CD4-positive, CD25-positive, alpha-beta regulatory T cell (primary cell): ENCODE measurements around the gene EIF4G3. TPM values are rescaled to one million over a fixed set of nuclear protein-coding genes. Genes with fewer than 3 reads are reported as not detected.

ENCODE experiments used
- ATAC-seq, 2 donors: fragments of 150-1000 bp; cut with Tn5 transposase; one replicate each; pipeline ENCODE4 v1.10.0; 2021; ENCODE audit warnings: low read depth in 2 of 2, moderate number of reproducible peaks in 2 of 2, moderate library complexity in 1 of 2
- DNase-seq, 3 donors: peaks; one replicate each; pipeline versions ENCODE4 v3.0.0 to v3.0.0-alpha.2; 2012 to 2022; ENCODE audit warnings: mixed read lengths in 1 of 3
- H3K27ac ChIP-seq: one replicate; pipeline ENCODE4 v1.7.0; 2013; ENCODE audit warnings: mild to moderate bottlenecking, low read length; ENCODE audit not compliant: insufficient read depth, poor library complexity, severe bottlenecking
- H3K27me3 ChIP-seq: one replicate; pipeline ENCODE4 v1.7.0; 2013; ENCODE audit warnings: low read length; ENCODE audit not compliant: control insufficient read depth, insufficient read depth
- H3K36me3 ChIP-seq: one replicate; pipeline ENCODE4 v1.7.0; 2013; ENCODE audit warnings: mild to moderate bottlenecking, low read length, moderate library complexity; ENCODE audit not compliant: control insufficient read depth, insufficient read depth
- H3K4me1 ChIP-seq: 2 replicates; pipeline ENCODE4 v1.7.0; 2013; ENCODE audit warnings: mild to moderate bottlenecking, low read length; ENCODE audit not compliant: insufficient read depth, control insufficient read depth, poor library complexity, severe bottlenecking
- H3K4me3 ChIP-seq: one replicate; pipeline ENCODE4 v1.7.0; 2013; ENCODE audit warnings: low read depth, mild to moderate bottlenecking, low read length, moderate library complexity
- H3K9me3 ChIP-seq, 2 experiments: 1 replicate in 1 of 2; 2 replicates in 1 of 2; pipeline ENCODE4 v1.7.0; 2013; ENCODE audit warnings: low read length in 2 of 2, mild to moderate bottlenecking in 1 of 2, moderate library complexity in 1 of 2; ENCODE audit not compliant: control insufficient read depth in 2 of 2
- H3K27ac Mint-ChIP-seq, 3 donors: one replicate each; pipeline ENCODE4 v1.8.0; 2020 to 2022; ENCODE audit warnings: mild to moderate bottlenecking in 3 of 3, mixed read lengths in 3 of 3, moderate library complexity in 2 of 3
- H3K27me3 Mint-ChIP-seq: one replicate; pipeline ENCODE4 v1.8.0; 2022; ENCODE audit warnings: mild to moderate bottlenecking, mixed read lengths
- H3K36me3 Mint-ChIP-seq: one replicate; pipeline ENCODE4 v1.8.0; 2020; ENCODE audit warnings: mixed read lengths
- H3K4me1 Mint-ChIP-seq, 4 donors: one replicate each; pipeline ENCODE4 v1.8.0; 2020 to 2022; ENCODE audit warnings: mixed read lengths in 4 of 4, mild to moderate bottlenecking in 1 of 4
- H3K4me3 Mint-ChIP-seq, 4 donors: one replicate each; pipeline ENCODE4 v1.8.0; 2020 to 2022; ENCODE audit warnings: mild to moderate bottlenecking in 4 of 4, mixed read lengths in 4 of 4, moderate library complexity in 3 of 4
- H3K9me3 Mint-ChIP-seq, 7 donors: one replicate each; pipeline ENCODE4 v1.8.0; 2020 to 2022; ENCODE audit warnings: mixed read lengths in 7 of 7, mild to moderate bottlenecking in 3 of 7, moderate library complexity in 2 of 7
- polyA plus RNA-seq, 4 donors: library from polyadenylated mRNA; unstranded; fragments of 300-500 nt; fragmentation: Illumina TruSeq; gene quantifications; one replicate each; pipeline ENCODE4 v1.2.3, GENCODE V29; 2021
- total RNA-seq: library from RNA; stranded (reverse); gene quantifications from one replicate; pipeline ENCODE4 v1.2.3, GENCODE V29; 2022

The EIF4G3 gene
- total and polyA plus RNA-seq, 5 donors from 2014 or later = 2.5 to 34.4 (median 5.5) TPM

- H3K9me3 Mint-ChIP-seq = no peaks in the 10 kb centered on the region
- no peak for ATAC-seq
- peaks cover 0 to 6% (median 0%) of the 10 kb centered on the region in 4 donors for H3K4me1 Mint-ChIP-seq
- H3K27me3 Mint-ChIP-seq = no peaks in the 10 kb centered on the region
- Histone ChIP-seq H3K27ac (no peak overlapping the region), H3K27me3 (no peaks in the 10 kb centered on the region), H3K4me1 (no peaks in the 10 kb centered on the region), H3K36me3 (peaks cover 4% of the 10 kb centered on the region), H3K9me3 (no peaks in the 10 kb centered on the region), H3K4me3 (no peak overlapping the region)
- DNase-seq = no peak
- H3K4me3 Mint-ChIP-seq = no peak overlapping the region
- H3K27ac Mint-ChIP-seq = no peak overlapping the region
- H3K36me3 Mint-ChIP-seq = peaks cover 30% of the 10 kb centered on the region
These were observed 339.0 kb downstream of the EIF4G3 start for GRCh38 chr1:20837554-20838192.

GRCh38 chr1:20836230-20836629 lies 340.5 kb downstream of the EIF4G3 start:
- Histone ChIP-seq H3K36me3 (peaks cover 4% of the 10 kb centered on the region), H3K27me3 (no peaks in the 10 kb centered on the region), H3K4me3 (no peak overlapping the region), H3K4me1 (no peaks in the 10 kb centered on the region), H3K9me3 (no peaks in the 10 kb centered on the region), H3K27ac (no peak overlapping the region)
- Mint-ChIP-seq H3K9me3 (no peaks in the 10 kb centered on the region), H3K36me3 (peaks cover 26% of the 10 kb centered on the region), H3K4me3 (no peak overlapping the region), H3K27ac (no peak overlapping the region), H3K4me1 (peaks cover 0 to 6% (median 0%) of the 10 kb centered on the region in 4 donors), H3K27me3 (no peaks in the 10 kb centered on the region)
- DNase-seq (no peak), ATAC-seq (no peak)

DNA sequence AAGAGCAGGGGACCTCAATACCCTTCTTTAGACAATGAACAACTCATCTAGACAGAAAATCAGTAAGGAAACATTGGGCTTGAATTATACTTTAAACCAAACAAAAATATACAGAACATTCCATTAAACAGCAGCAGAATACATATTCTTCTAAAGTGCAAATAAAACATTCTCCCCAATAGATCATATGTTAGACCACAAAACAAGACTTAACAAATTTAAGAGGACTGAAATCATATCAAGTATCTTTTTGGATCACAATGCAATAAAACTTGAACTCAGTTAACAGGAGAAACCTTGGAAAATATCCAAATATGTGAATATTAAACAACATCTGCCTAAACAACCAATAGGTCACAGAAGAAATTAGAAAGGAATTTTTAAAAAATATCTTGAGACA lies 341.9 kb downstream of the EIF4G3 start:
- no peak for DNase-seq
- Mint-ChIP-seq H3K4me1 (peaks cover 0 to 6% (median 0%) of the 10 kb centered on the region in 4 donors), H3K27me3 (no peaks in the 10 kb centered on the region)

DNA sequence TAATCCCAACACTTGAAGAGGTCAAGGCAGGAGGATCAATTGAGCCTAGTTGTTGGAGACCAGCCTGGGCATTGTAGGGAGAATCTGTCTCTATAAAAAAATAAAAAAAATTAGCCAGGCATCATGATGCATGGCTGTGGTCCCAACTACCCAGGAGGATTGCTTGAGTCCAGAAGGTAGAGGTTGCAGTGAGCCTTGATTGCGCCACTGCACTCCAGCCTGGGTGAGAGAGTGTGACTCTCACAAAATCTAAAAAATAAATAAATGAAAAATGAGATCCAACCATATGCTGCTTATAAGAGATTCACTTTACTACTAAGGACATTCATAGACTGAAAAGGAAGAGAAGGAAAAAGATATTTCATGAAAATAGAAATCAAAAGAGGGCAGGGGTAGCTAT lies 342.5 kb downstream of the EIF4G3 start:
- no peaks in the 10 kb centered on the region for H3K27me3 ChIP-seq
- H3K36me3 ChIP-seq = no peaks in the 10 kb centered on the region
- Mint-ChIP-seq H3K9me3 (peaks cover 0 to 2% (median 0%) of the 10 kb centered on the region in 7 donors), H3K36me3 (peaks cover 27% of the 10 kb centered on the region), H3K4me1 (peaks cover 0 to 6% (median 0%) of the 10 kb centered on the region in 4 donors), H3K27me3 (no peaks in the 10 kb centered on the region), H3K27ac (peak overlapping the region in 1 of 3 donors; percentile 20), H3K4me3 (no peak overlapping the region)
- ATAC-seq (no peak), DNase-seq (no peak)
- no peaks in the 10 kb centered on the region for H3K4me1 ChIP-seq
- H3K27ac ChIP-seq = no peak overlapping the region
- H3K9me3 ChIP-seq = no peaks in the 10 kb centered on the region
- H3K4me3 ChIP-seq = no peak overlapping the region

More for the DNA sequence above, 341.9 kb downstream of the EIF4G3 start:
- Mint-ChIP-seq H3K36me3 (peaks cover 23% of the 10 kb centered on the region), H3K4me3 (no peak overlapping the region), H3K27ac (no peak overlapping the region), H3K9me3 (peaks cover 0 to 2% (median 0%) of the 10 kb centered on the region in 7 donors)
- H3K36me3 ChIP-seq = no peaks in the 10 kb centered on the region
- ATAC-seq = no peak
- H3K9me3 ChIP-seq = no peaks in the 10 kb centered on the region
- no peak overlapping the region for H3K27ac ChIP-seq
- no peaks in the 10 kb centered on the region for H3K4me1 ChIP-seq
- no peaks in the 10 kb centered on the region for H3K27me3 ChIP-seq
- H3K4me3 ChIP-seq = no peak overlapping the region

DNA sequence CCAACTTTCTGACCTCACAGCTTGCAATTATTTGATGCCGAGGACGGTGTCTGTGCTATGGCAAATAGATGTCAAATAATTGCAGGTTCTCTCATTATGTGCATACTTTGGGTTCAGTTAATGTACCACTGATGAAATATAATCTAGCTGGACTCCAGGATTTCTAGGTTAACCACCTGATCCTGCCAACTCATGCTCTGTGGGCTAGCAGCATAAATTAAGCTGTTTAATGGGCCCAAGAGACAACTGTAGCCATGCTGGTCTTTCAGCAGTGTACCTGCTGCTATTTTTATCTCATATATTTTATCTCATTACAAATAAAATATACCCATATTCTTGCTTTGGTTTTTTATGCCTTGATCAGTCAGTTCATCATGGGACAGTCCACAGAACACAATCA lies 346.3 kb downstream of the EIF4G3 start:
- Mint-ChIP-seq H3K27ac (no peak overlapping the region), H3K4me1 (no peaks in the 10 kb centered on the region), H3K9me3 (peaks cover 0 to 2% (median 0%) of the 10 kb centered on the region in 7 donors), H3K27me3 (no peaks in the 10 kb centered on the region), H3K36me3 (peaks cover 30% of the 10 kb centered on the region), H3K4me3 (no peak overlapping the region)
- Histone ChIP-seq H3K4me1 (no peaks in the 10 kb centered on the region), H3K9me3 (no peaks in the 10 kb centered on the region), H3K27ac (no peak overlapping the region), H3K27me3 (no peaks in the 10 kb centered on the region), H3K4me3 (no peak overlapping the region), H3K36me3 (peaks cover 9% of the 10 kb centered on the region)
- no peak for DNase-seq
- ATAC-seq = no peak

DNA sequence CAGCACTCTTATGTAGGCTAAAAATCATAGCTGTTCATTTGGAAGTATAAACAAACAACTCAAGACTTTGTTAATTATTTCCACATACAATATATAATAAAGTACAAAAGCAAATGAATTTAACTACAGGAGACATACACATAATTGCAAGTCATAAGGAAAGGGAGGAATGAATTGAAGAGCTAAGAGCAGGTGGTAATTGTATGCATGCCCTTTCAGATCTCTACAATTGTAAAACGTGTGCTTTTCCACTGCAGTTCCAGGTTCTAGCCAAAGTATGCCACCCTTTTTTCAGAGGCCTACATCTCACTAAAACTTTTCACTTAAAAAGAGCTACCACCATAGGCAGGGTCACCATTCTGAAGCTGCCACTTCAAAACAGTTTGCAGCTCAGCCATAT lies 346.8 kb downstream of the EIF4G3 start:
- Mint-ChIP-seq H3K36me3 (peaks cover 26% of the 10 kb centered on the region), H3K4me1 (no peaks in the 10 kb centered on the region), H3K4me3 (no peak overlapping the region), H3K27me3 (no peaks in the 10 kb centered on the region), H3K27ac (peak overlapping the region in 1 of 3 donors; percentile 3), H3K9me3 (peaks cover 0 to 2% (median 0%) of the 10 kb centered on the region in 7 donors)
- Histone ChIP-seq H3K9me3 (no peaks in the 10 kb centered on the region), H3K4me1 (no peaks in the 10 kb centered on the region), H3K27me3 (no peaks in the 10 kb centered on the region), H3K36me3 (peaks cover 9% of the 10 kb centered on the region), H3K4me3 (no peak overlapping the region), H3K27ac (no peak overlapping the region)
- DNase-seq (no peak), ATAC-seq (no peak)

DNA sequence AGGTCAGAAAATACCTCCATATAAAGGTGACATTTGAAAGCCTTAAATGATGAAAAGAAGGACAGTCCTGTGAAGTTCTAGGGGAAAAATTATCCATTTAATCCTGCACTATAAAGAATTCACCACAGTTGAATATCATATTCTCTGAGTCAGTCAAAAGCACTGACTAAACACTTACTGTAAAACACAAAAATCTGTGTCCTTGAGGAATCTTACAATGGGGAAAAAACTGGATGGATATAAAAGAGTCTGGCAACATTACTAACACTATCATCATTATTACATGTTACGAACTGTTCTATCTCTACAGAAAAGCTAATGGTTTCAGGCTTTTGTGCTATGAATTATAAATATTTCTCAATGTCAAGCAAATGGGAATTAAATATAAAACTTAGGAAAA lies 347.2 kb downstream of the EIF4G3 start:
- H3K4me1 ChIP-seq = no peaks in the 10 kb centered on the region
- no peaks in the 10 kb centered on the region for H3K4me1 Mint-ChIP-seq
- H3K36me3 ChIP-seq = peaks cover 9% of the 10 kb centered on the region
- peaks cover 0 to 2% (median 0%) of the 10 kb centered on the region in 7 donors for H3K9me3 Mint-ChIP-seq
- no peak overlapping the region for H3K4me3 Mint-ChIP-seq
- ATAC-seq = no peak
- no peak overlapping the region for H3K27ac Mint-ChIP-seq
- DNase-seq = no peak
- no peak overlapping the region for H3K4me3 ChIP-seq
- no peak overlapping the region for H3K27ac ChIP-seq
- H3K27me3 Mint-ChIP-seq = no peaks in the 10 kb centered on the region
- H3K9me3 ChIP-seq = no peaks in the 10 kb centered on the region
- H3K27me3 ChIP-seq = no peaks in the 10 kb centered on the region
- peaks cover 23% of the 10 kb centered on the region for H3K36me3 Mint-ChIP-seq

DNA sequence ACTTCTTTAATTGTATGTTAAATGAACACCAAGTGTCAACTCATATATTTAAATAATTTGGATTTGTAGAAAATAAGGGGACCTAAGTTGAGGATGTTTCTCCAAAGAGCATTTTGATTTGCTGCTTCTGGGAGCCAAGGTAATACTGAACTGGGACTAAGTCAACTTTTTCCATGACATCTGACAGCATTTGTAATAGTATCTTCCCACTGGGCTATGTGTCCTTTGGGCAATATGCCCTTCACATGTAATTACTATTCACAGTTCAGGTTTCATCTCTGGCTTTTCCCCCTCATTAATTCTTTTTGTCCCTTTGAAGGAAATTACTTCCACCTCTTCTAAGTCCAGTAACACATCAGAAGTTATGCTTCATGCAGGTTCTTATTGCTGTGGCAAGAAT lies 352.9 kb downstream of the EIF4G3 start:
- Mint-ChIP-seq H3K4me1 (peaks cover 0 to 6% (median 0%) of the 10 kb centered on the region in 4 donors), H3K27me3 (no peaks in the 10 kb centered on the region), H3K9me3 (no peaks in the 10 kb centered on the region), H3K36me3 (peaks cover 22% of the 10 kb centered on the region), H3K4me3 (no peak overlapping the region), H3K27ac (no peak overlapping the region)
- DNase-seq (no peak), ATAC-seq (no peak)
- H3K4me3 ChIP-seq = no peak overlapping the region
- no peaks in the 10 kb centered on the region for H3K9me3 ChIP-seq
- peaks cover 8% of the 10 kb centered on the region for H3K36me3 ChIP-seq
- H3K4me1 ChIP-seq = no peaks in the 10 kb centered on the region
- no peak overlapping the region for H3K27ac ChIP-seq
- H3K27me3 ChIP-seq = no peaks in the 10 kb centered on the region
